IPS-20b (cell line): Measurements from ENCODE around the gene DCTN5.
"Not testable (repeated sequence)": the region's sequence is repeated elsewhere in the genome, so short reads cannot be mapped to it uniquely, and the experiment has no call there.

ENCODE experiments used
- H3K27ac ChIP-seq: one replicate; pipeline ENCODE4 v1.5.1; 2013; ENCODE audit warnings: low read length
- H3K27me3 ChIP-seq: 2 replicates; pipeline ENCODE4 v1.6.1; 2013; ENCODE audit warnings: mild to moderate bottlenecking, low read length, inconsistent platforms; ENCODE audit not compliant: insufficient read depth
- H3K36me3 ChIP-seq: 2 replicates; pipeline ENCODE4 v1.6.1; 2013; ENCODE audit warnings: low read depth, mild to moderate bottlenecking, inconsistent platforms, low read length, moderate library complexity; ENCODE audit not compliant: insufficient read depth
- H3K4me1 ChIP-seq: 2 replicates; pipeline ENCODE4 v1.6.1; 2013; ENCODE audit warnings: mild to moderate bottlenecking, control low read depth, inconsistent platforms, low read length, moderate library complexity; ENCODE audit not compliant: insufficient read depth
- H3K4me3 ChIP-seq: 2 replicates; pipeline ENCODE4 v1.5.1; 2013; ENCODE audit warnings: mild to moderate bottlenecking, low read length, inconsistent platforms
- H3K9ac ChIP-seq: 2 replicates; pipeline ENCODE4 v1.6.1; 2013; ENCODE audit warnings: low read depth, mild to moderate bottlenecking, inconsistent platforms, low read length, moderate library complexity
- H3K9me3 ChIP-seq: 2 replicates; pipeline ENCODE4 v1.6.1; 2013; ENCODE audit warnings: mild to moderate bottlenecking, low read depth, low read length, inconsistent platforms; ENCODE audit not compliant: insufficient read depth

Gene DCTN5

DNA sequence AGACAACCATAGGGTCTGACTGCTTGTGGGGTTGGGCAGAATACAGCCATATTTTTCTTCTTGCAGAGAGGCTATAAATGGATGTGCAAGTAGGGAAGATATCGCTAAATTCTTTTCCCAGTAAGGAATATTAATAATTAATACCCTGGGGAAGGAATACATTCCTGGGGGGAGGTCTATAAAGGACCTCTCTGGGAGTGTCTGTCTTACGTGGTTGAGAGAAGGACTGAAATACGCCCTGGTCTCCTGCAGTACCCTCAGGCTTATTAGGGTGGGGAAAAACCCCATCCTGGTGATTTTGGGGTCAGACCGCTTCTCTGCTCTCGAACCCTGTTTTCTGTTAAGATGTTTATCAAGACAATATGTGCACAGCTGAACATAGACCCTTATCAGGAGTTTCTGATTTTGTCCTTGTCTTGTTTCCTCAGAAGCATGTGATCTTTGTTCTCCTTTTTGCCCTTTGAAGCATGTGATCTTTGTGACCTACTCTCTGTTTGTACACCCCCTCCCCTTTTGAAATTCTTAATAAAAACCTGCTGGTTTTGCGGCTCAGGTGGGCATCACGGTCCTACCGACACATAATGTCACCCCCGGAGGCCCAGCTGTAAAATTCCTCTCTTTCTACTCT is 81.5 kb downstream of the DCTN5 start:
- H3K9me3 ChIP-seq, H3K4me3 ChIP-seq, H3K9ac ChIP-seq, H3K36me3 ChIP-seq, H3K27me3 ChIP-seq, H3K27ac ChIP-seq, H3K4me1 ChIP-seq: not testable (repeated sequence)

DNA sequence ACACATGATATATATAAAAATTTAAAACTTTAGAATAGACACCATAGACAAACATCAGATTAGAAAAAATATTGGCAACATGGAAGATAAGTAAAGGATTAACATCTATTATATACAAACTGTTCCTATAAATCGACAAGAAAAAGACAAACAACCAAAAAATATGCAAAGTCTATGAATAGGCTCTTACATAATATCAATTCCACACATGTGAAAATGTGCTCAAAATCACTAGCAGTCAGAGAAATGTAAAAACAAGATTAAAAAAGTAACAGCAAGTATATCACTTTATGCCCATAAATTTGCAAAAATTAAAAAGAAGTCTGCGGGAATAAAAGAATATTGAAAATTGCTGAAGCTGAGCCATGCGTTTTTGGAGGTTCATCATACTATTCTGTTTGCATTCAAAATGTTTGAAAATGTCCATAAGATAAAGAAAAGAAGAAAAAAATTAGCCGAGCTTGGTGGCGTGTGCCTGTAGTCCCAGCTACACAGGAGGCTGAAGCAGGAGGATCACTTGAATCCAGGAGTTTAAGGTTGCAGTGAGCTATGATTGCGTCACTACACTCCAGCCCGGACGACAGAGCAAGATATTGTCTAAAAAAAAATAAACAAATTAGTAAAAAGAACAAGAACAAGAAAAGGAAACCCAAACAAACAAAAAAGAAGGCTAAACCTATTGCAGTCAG is 83.0 kb downstream of the DCTN5 start:
- no peaks in the 10 kb centered on the region for H3K4me1 ChIP-seq
- H3K27me3 ChIP-seq, result no peaks in the 10 kb centered on the region
- no peak overlapping the region for H3K9ac ChIP-seq

DNA sequence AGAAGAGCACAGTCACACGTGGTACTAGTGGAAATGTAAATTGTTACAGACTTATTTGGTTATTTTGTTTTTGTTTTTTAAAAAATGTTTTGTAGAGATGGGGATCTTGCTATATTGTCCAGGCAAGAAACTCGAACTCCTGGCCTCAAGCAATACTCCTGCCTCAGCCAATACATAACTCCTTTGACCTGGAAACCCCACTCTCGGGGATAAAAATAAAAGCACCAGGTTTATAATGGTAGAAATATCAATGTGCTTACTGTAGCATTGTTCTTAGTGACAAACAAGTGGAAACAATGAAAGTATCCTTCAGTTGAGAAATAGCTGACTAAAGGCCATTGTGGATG is 83.5 kb downstream of the DCTN5 start:
- no peak overlapping the region for H3K27ac ChIP-seq
- no peak overlapping the region for H3K9ac ChIP-seq
- peaks cover 3% of the 10 kb centered on the region; the same call in 1 of the 2 replicates for H3K4me1 ChIP-seq
- H3K4me3 ChIP-seq, result no peak overlapping the region
- H3K27me3 ChIP-seq, result no peaks in the 10 kb centered on the region
- no peaks in the 10 kb centered on the region; the same call in 1 of the 2 replicates for H3K9me3 ChIP-seq
- H3K36me3 ChIP-seq, result no peaks in the 10 kb centered on the region

More for the DNA sequence above, 83.0 kb downstream of the DCTN5 start:
- Histone ChIP-seq H3K36me3 (no peaks in the 10 kb centered on the region), H3K9me3 (no peaks in the 10 kb centered on the region; the same call in 1 of the 2 replicates), H3K27ac (no peak overlapping the region), H3K4me3 (no peak overlapping the region)

DNA sequence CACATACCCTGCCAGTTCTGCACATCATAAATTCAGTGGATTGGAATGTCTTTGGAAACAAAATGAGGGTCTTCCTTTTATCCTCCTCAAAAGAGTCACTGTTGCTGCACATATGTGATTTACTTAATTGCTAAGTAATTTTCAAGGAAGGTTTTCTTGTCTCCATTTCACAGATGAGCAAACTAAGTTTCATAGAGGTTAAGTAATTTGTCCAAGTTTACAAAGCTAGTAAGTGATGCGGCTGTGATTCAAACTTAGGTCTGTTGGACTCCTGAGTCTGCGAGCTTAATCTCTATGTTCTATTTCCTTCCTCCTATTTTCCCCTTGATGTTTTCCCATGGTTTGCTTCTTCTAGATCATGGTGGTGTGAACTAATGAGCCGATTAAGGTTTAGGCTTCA is 85.4 kb downstream of the DCTN5 start:
- Histone ChIP-seq H3K4me3 (no peak overlapping the region), H3K27me3 (no peaks in the 10 kb centered on the region), H3K9me3 (no peaks in the 10 kb centered on the region; the same call in 1 of the 2 replicates), H3K27ac (no peak overlapping the region), H3K9ac (no peak overlapping the region), H3K4me1 (peaks cover 3% of the 10 kb centered on the region; the same call in 1 of the 2 replicates), H3K36me3 (no peaks in the 10 kb centered on the region)
